Nasal cavity respiratory epithelium epithelial cell of viscerocranial mucosa (primary cell): ENCODE results near the gene SELPLG. TPM values are rescaled to one million over a fixed set of nuclear protein-coding genes. Genes with fewer than 3 reads are reported as not detected.

Experiments used
- total RNA-seq: library from RNA; depleted of rRNA; stranded (reverse); fragments of >200 nt; gene quantifications from 2 replicates; pipeline ENCODE4 v1.2.3, GENCODE V29; 2014

The SELPLG gene
- under 0.01 and 0.50 TPM in 2 replicates for total RNA-seq

GRCh38 chr12:108633534-108634248 lies at the start of gene SELPLG:
SELPLG (minus strand) TSS chr12:108633894; CDS start chr12:108624307, 9,587 bp downstream.

GRCh38 chr12:108597559-108598471 lies 35.9 kb downstream of the SELPLG start, which contains the start of gene TMEM119:
TMEM119 (minus strand) TSS chr12:108598084; CDS start chr12:108592383, 5,701 bp downstream.

Other genes with a start within 250 kb of the SELPLG start
- 5.9 and 16.4 TPM in 2 replicates for gene FICD, start 118.6 kb downstream of the SELPLG start, total RNA-seq
- 57.1 and 73.9 TPM in 2 replicates for gene SART3, start 72.7 kb downstream of the SELPLG start, total RNA-seq
- 82.7 and 229 TPM in 2 replicates for gene ISCU, start 71.3 kb downstream of the SELPLG start, total RNA-seq
- not detected in 2 replicates for gene TMEM119, start 35.8 kb downstream of the SELPLG start, total RNA-seq
- 180 and 284 TPM in 2 replicates for gene CORO1C, start 97.6 kb upstream of the SELPLG start, total RNA-seq
- 11.3 and 36.7 TPM in 2 replicates for gene SSH1, start 223.7 kb upstream of the SELPLG start, total RNA-seq
- not detected in 2 replicates for gene DAO, start 246.2 kb upstream of the SELPLG start, total RNA-seq